Mesangial cell (primary cell): ENCODE data around the gene SPRED3. TPM values are rescaled to one million over a fixed set of nuclear protein-coding genes. Genes with fewer than 3 reads are reported as not detected.

ENCODE experiments used
- total RNA-seq: library from RNA; depleted of rRNA; stranded (reverse); fragments of >200 nt; gene quantifications from 2 replicates; pipeline ENCODE4 v1.2.3, GENCODE V29; 2015

The SPRED3 gene
- 0.81 and 1.5 TPM in 2 replicates for total RNA-seq

GRCh38 chr19:38388349-38389100 lies at the start of gene SPRED3:
Gene SPRED3 (plus strand): TSS chr19:38388697. CDS start chr19:38390303, 1,606 bp downstream.

GRCh38 chr19:38374332-38375097 lies 14.0 kb upstream of the SPRED3 start, which contains the start of gene PSMD8:
Gene PSMD8 (plus strand): TSS chr19:38374571. CDS start chr19:38374602, 31 bp downstream.

GRCh38 chr19:38387550-38388348 lies 748 bp upstream of the SPRED3 start, which contains the start of gene GGN:
Gene GGN (minus strand): TSS chr19:38388034. CDS start chr19:38387261, 773 bp downstream.

GRCh38 chr19:38402967-38403674 lies 14.6 kb downstream of the SPRED3 start, which contains the start of gene FAM98C:
Gene FAM98C (plus strand): TSS chr19:38403093. CDS start chr19:38403154, 61 bp downstream.

GRCh38 chr19:38425810-38426466 lies 37.4 kb downstream of the SPRED3 start, which contains the start of gene RASGRP4:
Gene RASGRP4 (minus strand): TSS chr19:38426219. CDS start chr19:38426091, 128 bp downstream.

GRCh38 chr19:38433268-38433733 lies 44.8 kb downstream of the SPRED3 start, which contains the start of gene RYR1:
Gene RYR1 (plus strand): TSS chr19:38433691. CDS start chr19:38433830, 139 bp downstream.

Other genes starting within 250 kb of the SPRED3 start
- gene DPF1, start 164.5 kb upstream of the SPRED3 start, total RNA-seq: 0.63 and 2.9 TPM in 2 replicates
- gene PPP1R14A, start 132.3 kb upstream of the SPRED3 start, total RNA-seq: 26.5 and 37.6 TPM in 2 replicates
- gene SPINT2, start 124.1 kb upstream of the SPRED3 start, total RNA-seq: 234 and 512 TPM in 2 replicates
- 209 and 318 TPM in 2 replicates for gene C19orf33, start 84.4 kb upstream of the SPRED3 start, total RNA-seq
- gene YIF1B, start 72.8 kb upstream of the SPRED3 start, total RNA-seq: 114 and 149 TPM in 2 replicates
- gene KCNK6, start 68.9 kb upstream of the SPRED3 start, total RNA-seq: 5.7 and 8.5 TPM in 2 replicates
- 0.16 and 0.51 TPM in 2 replicates for gene CATSPERG, start 52.9 kb upstream of the SPRED3 start, total RNA-seq
- gene PSMD8, start 14.1 kb upstream of the SPRED3 start, total RNA-seq: 403 and 452 TPM in 2 replicates
- gene GGN, start 663 bp upstream of the SPRED3 start, total RNA-seq: 1.1 and 1.3 TPM in 2 replicates
- gene FAM98C, start 14.4 kb downstream of the SPRED3 start, total RNA-seq: 11.6 and 15.1 TPM in 2 replicates
- gene RASGRP4, start 37.5 kb downstream of the SPRED3 start, total RNA-seq: not detected in 2 replicates
- gene RYR1, start 45.0 kb downstream of the SPRED3 start, total RNA-seq: under 0.01 and 0.13 TPM in 2 replicates
- 0.25 and 0.33 TPM in 2 replicates for gene MAP4K1, start 229.3 kb downstream of the SPRED3 start, total RNA-seq
- gene EIF3K, start 230.5 kb downstream of the SPRED3 start, total RNA-seq: 474 and 580 TPM in 2 replicates